HCT116 (cell line): ENCODE data around the gene RNF150. TPM values are rescaled to one million over a fixed set of nuclear protein-coding genes. Genes with fewer than 3 reads are reported as not detected.

Experiments
- ATAC-seq: fragments of 200-7000 bp; cut with Tn5 transposase; 2 replicates; pipeline ENCODE4 v1.9.1; 2020; ENCODE audit warnings: mild to moderate bottlenecking, moderate library complexity
- BruUV-seq: library from RNA; stranded (reverse); fragments of 400-500 nt; replicated peaks from 2 replicates; lab custom pipeline; 2021; lab: Mats Ljungman, UMichigan
- CTCF ChIA-PET: fragments of 300-600 bp; sonication (Branson Sonifier 250); formaldehyde crosslinking; loops from one replicate; lab custom pipeline; 2021; ENCODE audit warnings: antibody characterized with exemption; lab: Charles Lee
- POLR2A ChIA-PET: fragments of 300-600, 350-600 bp; sonication (Branson Sonifier 250); formaldehyde crosslinking; loops from one replicate; lab custom pipeline; 2021; ENCODE audit warnings: antibody characterized with exemption; lab: Charles Lee
- RAD21 ChIA-PET, 2 experiments: fragments of 300-600 bp; sonication (Branson Sonifier 250); formaldehyde crosslinking; loops; one replicate each; lab custom pipeline; 2023; ENCODE audit warnings: low total read pairs in 2 of 2; ENCODE audit not compliant: uncharacterized antibody in 2 of 2, unreplicated experiment in 2 of 2, low non-redundant PET in 1 of 2; lab: Charles Lee
- DNase-seq: peaks from one replicate; pipeline ENCODE4 v3.0.0-alpha.2; 2010; ENCODE audit warnings: low read depth, low spot score
- H2AFZ ChIP-seq: fragments of 200-600 bp; shearing (Covaris generic), sonication (generic); 2 replicates; pipeline ENCODE4 v1.6.1; 2017; ENCODE audit warnings: low read depth, mixed run types, mixed read lengths, antibody characterized with exemption, low read length; ENCODE audit not compliant: poor library complexity, severe bottlenecking
- H3K27ac ChIP-seq: 2 replicates; pipeline ENCODE4 v1.5.1; 2012; ENCODE audit warnings: low read depth, low read length
- H3K27me3 ChIP-seq: fragments of 200-600 bp; sonication (generic); 2 replicates; pipeline ENCODE4 v1.6.1; 2016; ENCODE audit warnings: mixed run types, low read length, mixed read lengths; ENCODE audit not compliant: insufficient read depth
- H3K36me3 ChIP-seq, 2 experiments: fragments of 200-500 bp in 1 of 2; fragments of 200-600 bp in 1 of 2; sonication (Bioruptor generic) in 1 of 2; sonication (generic) in 1 of 2; 2 replicates each; pipeline versions ENCODE4 v1.5.1 to v1.6.1; 2014 to 2016; ENCODE audit warnings: low read length in 2 of 2, inconsistent platforms in 1 of 2, mixed read lengths in 1 of 2, mixed run types in 1 of 2; ENCODE audit not compliant: insufficient read depth in 2 of 2, control insufficient read depth in 1 of 2
- H3K4me1 ChIP-seq, 2 experiments: fragments of 200-600 bp in 1 of 2; sonication (generic) in 1 of 2; 2 replicates each; pipeline versions ENCODE4 v1.5.1 to v1.6.1; 2012 to 2017; ENCODE audit warnings: low read length in 2 of 2, inconsistent platforms in 1 of 2, mild to moderate bottlenecking in 1 of 2, mixed read lengths in 1 of 2, mixed run types in 1 of 2, moderate library complexity in 1 of 2; ENCODE audit not compliant: insufficient read depth in 2 of 2, control insufficient read depth in 1 of 2
- H3K4me2 ChIP-seq: fragments of 200-600 bp; sonication (generic); 2 replicates; pipeline ENCODE4 v1.6.1; 2017; ENCODE audit warnings: mixed run types, low read length, mixed read lengths
- H3K4me3 ChIP-seq, 2 experiments: fragments of 200-600 bp in 1 of 2; sonication (generic) in 1 of 2; replicated peaks in 1 of 2; 2 replicates each; pipeline ENCODE4 v1.5.1; 2011 to 2016; ENCODE audit warnings: low read length in 2 of 2, control low read depth in 1 of 2, low read depth in 1 of 2, mild to moderate bottlenecking in 1 of 2, mixed read lengths in 1 of 2, mixed run types in 1 of 2
- H3K79me2 ChIP-seq: fragments of 200-600 bp; sonication (generic); 2 replicates; pipeline ENCODE4 v1.6.1; 2017; ENCODE audit warnings: mild to moderate bottlenecking, mixed run types, low read length, moderate library complexity, mixed read lengths; ENCODE audit not compliant: insufficient read depth
- H3K9ac ChIP-seq: fragments of 200-600 bp; sonication (generic); 2 replicates; pipeline ENCODE4 v1.6.1; 2016; ENCODE audit warnings: low read length, mixed read lengths
- H3K9me2 ChIP-seq: fragments of 200-600 bp; sonication (generic), shearing (Covaris generic); 2 replicates; pipeline ENCODE4 v1.6.1; 2017; ENCODE audit warnings: mixed run types, mild to moderate bottlenecking, moderate library complexity; ENCODE audit not compliant: insufficient read depth
- H3K9me3 ChIP-seq, 2 experiments: fragments of 200-500 bp in 1 of 2; fragments of 200-600 bp in 1 of 2; sonication (Bioruptor generic) in 1 of 2; sonication (generic) in 1 of 2; 2 replicates each; pipeline ENCODE4 v1.6.1; 2014 to 2017; ENCODE audit warnings: low read length in 2 of 2, mixed read lengths in 2 of 2, inconsistent platforms in 1 of 2, low read depth in 1 of 2, mild to moderate bottlenecking in 1 of 2, mixed run types in 1 of 2, moderate library complexity in 1 of 2; ENCODE audit not compliant: control insufficient read depth in 1 of 2, insufficient read depth in 1 of 2
- H4K20me1 ChIP-seq: fragments of 200-600 bp; sonication (generic), shearing (Covaris generic); 2 replicates; pipeline ENCODE4 v1.6.1; 2017; ENCODE audit warnings: mixed run types, mild to moderate bottlenecking, moderate library complexity; ENCODE audit not compliant: insufficient read depth
- ATF3 ChIP-seq: IDR thresholded peaks from 2 replicates; pipeline ENCODE4 v1.6.1; 2012
- CBX3 ChIP-seq: IDR thresholded peaks from 2 replicates; pipeline ENCODE4 v1.6.1; 2012; ENCODE audit warnings: low read depth
- CTCF ChIP-seq, 3 experiments: fragments of 200-600 bp in 1 of 3; sonication (generic) in 1 of 3; IDR thresholded peaks in 2 of 3; conservative IDR thresholded peaks in 1 of 3; 2 replicates each; pipeline ENCODE4 v1.5.1; 2012 to 2017; ENCODE audit warnings: low read depth in 2 of 3, low read length in 2 of 3, antibody characterized with exemption in 1 of 3, borderline replicate concordance in 1 of 3, control low read depth in 1 of 3, mild to moderate bottlenecking in 1 of 3, mixed read lengths in 1 of 3, mixed run types in 1 of 3, moderate library complexity in 1 of 3; ENCODE audit not compliant: insufficient read depth in 1 of 3
- EGR1 ChIP-seq: IDR thresholded peaks from 2 replicates; pipeline ENCODE4 v1.6.1; 2012; ENCODE audit warnings: low read depth
- ELF1 ChIP-seq: IDR thresholded peaks from 2 replicates; pipeline ENCODE4 v1.6.1; 2012; ENCODE audit warnings: low read depth, borderline replicate concordance
- EZH2 ChIP-seq: fragments of 200-600 bp; sonication (generic); IDR thresholded peaks from 2 replicates; pipeline ENCODE4 v1.6.1; 2017; ENCODE audit warnings: antibody characterized with exemption, mixed run types
- EZH2phosphoT487 ChIP-seq: fragments of 200-600 bp; IDR thresholded peaks from 2 replicates; pipeline ENCODE4 v1.6.1; 2018; ENCODE audit warnings: antibody characterized with exemption, borderline replicate concordance
- FOSL1 ChIP-seq: IDR thresholded peaks from 2 replicates; pipeline ENCODE4 v1.6.1; 2012; ENCODE audit warnings: low read depth
- JUND ChIP-seq: IDR thresholded peaks from 2 replicates; pipeline ENCODE4 v1.6.1; 2012
- MAX ChIP-seq: IDR thresholded peaks from 2 replicates; pipeline ENCODE4 v1.6.1; 2012
- POLR2A ChIP-seq: IDR thresholded peaks from 2 replicates; pipeline ENCODE4 v1.7.0; 2011; ENCODE audit warnings: borderline replicate concordance; ENCODE audit not compliant: insufficient read depth, insufficient read length; ENCODE audit errors: extremely low read depth
- POLR2AphosphoS5 ChIP-seq: IDR thresholded peaks from 2 replicates; pipeline ENCODE4 v1.6.1; 2011; ENCODE audit warnings: mild to moderate bottlenecking, low read depth, low read length, moderate library complexity
- SIN3A ChIP-seq: IDR thresholded peaks from 2 replicates; pipeline ENCODE4 v1.6.1; 2012; ENCODE audit warnings: low read depth
- SP1 ChIP-seq: IDR thresholded peaks from 2 replicates; pipeline ENCODE4 v1.6.1; 2012; ENCODE audit warnings: low read depth
- TCF7L2 ChIP-seq: IDR thresholded peaks from 2 replicates; pipeline ENCODE4 v1.7.0; 2011; ENCODE audit warnings: borderline replicate concordance, inconsistent platforms; ENCODE audit not compliant: insufficient read depth, insufficient read length; ENCODE audit errors: extremely low read depth
- YY1 ChIP-seq: IDR thresholded peaks from 2 replicates; pipeline ENCODE4 v1.6.1; 2011; ENCODE audit warnings: low read length, low read depth, moderate library complexity, mild to moderate bottlenecking; ENCODE audit not compliant: insufficient replicate concordance; ENCODE audit errors: extremely low read depth
- ZBTB33 ChIP-seq: IDR thresholded peaks from 2 replicates; pipeline ENCODE4 v1.6.1; 2011; ENCODE audit warnings: mild to moderate bottlenecking, low read length, moderate library complexity; ENCODE audit not compliant: insufficient replicate concordance; ENCODE audit errors: extremely low read depth
- ZFX ChIP-seq: fragments of 450-650 bp; IDR thresholded peaks from 2 replicates; pipeline ENCODE4 v1.6.1; 2017
- ZNF274 ChIP-seq: fragments of 200-500 bp; sonication (Bioruptor generic); IDR thresholded peaks from 2 replicates; pipeline ENCODE4 v1.6.1; 2014; ENCODE audit warnings: mild to moderate bottlenecking, low read depth, low read length, inconsistent platforms
- intact Hi-C: fragments of 100-400 bp; cut with micrococcal nuclease; formaldehyde crosslinking; loops from 2 replicates; pipeline ENCODE4 v1.10.0; 2022
- total RNA-seq: library from RNA; stranded (reverse); gene quantifications from one replicate; pipeline ENCODE4 v1.2.1, GENCODE V29; 2021; ENCODE audit not compliant: unreplicated experiment

RNF150 gene
- total RNA-seq, 1 experiment from 2014 or later, result 0.07 TPM

GRCh38 chr4:140851032-140851636, 282.1 kb downstream of the RNF150 start:
- no peaks in the 10 kb centered on the region for H3K36me3 ChIP-seq
- H3K79me2 ChIP-seq, result no peaks in the 10 kb centered on the region
- H3K4me3 ChIP-seq, result no peak overlapping the region
- intact Hi-C loops, result loop anchor here (1.0 to 10.0 kb wide), 9 partner anchors 212 to 1196 kb away; partner anchors contain the start of gene ELMOD2
- peaks cover 2 to 3% of the 10 kb centered on the region in 2 experiments; a peak in 3 of 4 replicates for H3K4me1 ChIP-seq
- H2AFZ ChIP-seq, result peak overlapping the region; percentile 86
- ATAC-seq, result peak; percentile 91
- H4K20me1 ChIP-seq, result no peaks in the 10 kb centered on the region
- no peak overlapping the region for H3K9ac ChIP-seq
- H3K4me2 ChIP-seq, result peak overlapping the region; percentile 22; the same call in 1 of the 2 replicates
- peak; percentile 65 for DNase-seq
- H3K27me3 ChIP-seq, result no peaks in the 10 kb centered on the region
- POLR2A ChIA-PET, result no interaction called here
- no peaks in the 10 kb centered on the region for H3K9me3 ChIP-seq
- BruUV-seq, result no TSS peak
- H3K27ac ChIP-seq, result no peak overlapping the region
- CTCF ChIA-PET, result interaction anchor here (0.7 to 2.5 kb wide), 11 partner anchors 32 to 1194 kb away, joined by 3 to 31 read pairs (median 4); partner anchors contain the start of gene SCOC
- RAD21 ChIA-PET, result interaction anchor here (0.9 to 1.7 kb wide), 5 partner anchors 491 to 521 kb away, joined by 3 to 7 read pairs (median 4); no protein-coding TSS in a partner anchor
- H3K9me2 ChIP-seq, result no peaks in the 10 kb centered on the region
- no peak for TF ChIP-seq SIN3A
- no peak for TF ChIP-seq ZNF274
- TF ChIP-seq YY1, result no peak
- TF ChIP-seq SP1, result no peak
- TF ChIP-seq ATF3, result no peak
- no peak for TF ChIP-seq CBX3
- no peak for TF ChIP-seq FOSL1
- TF ChIP-seq ZFX, result no peak
- no peak for TF ChIP-seq JUND
- TF ChIP-seq CTCF (IDR thresholded peaks at IDR 0.05 in 2 of 3, conservative IDR thresholded peaks at IDR 0.05 in 1 of 3; ENCODE audit: borderline replicate concordance in 1 of 3, insufficient read depth in 1 of 3, low read depth in 2 of 3, low read length in 2 of 3), result peak; percentile 71 to 86 (median 82); a peak in 5 of 6 replicates
- TF ChIP-seq TCF7L2, result no peak
- TF ChIP-seq EGR1, result no peak
- TF ChIP-seq EZH2phosphoT487, result no peak
- TF ChIP-seq POLR2AphosphoS5, result no peak
- TF ChIP-seq POLR2A, result no peak
- TF ChIP-seq MAX, result no peak
- no peak for TF ChIP-seq ELF1
- no peak for TF ChIP-seq ZBTB33
- TF ChIP-seq EZH2, result no peak
